Calu3 (cell line): ENCODE data around the gene PCSK5. TPM values are rescaled to one million over a fixed set of nuclear protein-coding genes. Genes with fewer than 3 reads are reported as not detected.

Experiments
- BruUV-seq: library from RNA; stranded (reverse); fragments of 400-500 nt; replicated peaks from 2 replicates; lab custom pipeline; 2021; lab: Mats Ljungman, UMichigan
- CTCF ChIA-PET: fragments of 300-600 bp; sonication (Branson Sonifier 250); formaldehyde crosslinking; loops from one replicate; lab custom pipeline; 2022; ENCODE audit warnings: antibody characterized with exemption; lab: Charles Lee
- DNase-seq: peaks from one replicate; pipeline ENCODE4 v3.0.0; 2022
- H3K27ac Mint-ChIP-seq: one replicate; pipeline ENCODE4 v1.8.0; 2022; ENCODE audit warnings: mixed read lengths; ENCODE audit not compliant: unreplicated experiment
- H3K27me3 Mint-ChIP-seq: one replicate; pipeline ENCODE4 v1.8.0; 2022; ENCODE audit warnings: mixed read lengths; ENCODE audit not compliant: unreplicated experiment
- H3K36me3 Mint-ChIP-seq: one replicate; pipeline ENCODE4 v1.8.0; 2022; ENCODE audit warnings: mild to moderate bottlenecking, moderate library complexity, mixed read lengths; ENCODE audit not compliant: insufficient read depth, unreplicated experiment
- H3K4me1 Mint-ChIP-seq: one replicate; pipeline ENCODE4 v1.8.0; 2022; ENCODE audit warnings: mild to moderate bottlenecking, low read depth, mixed read lengths; ENCODE audit not compliant: unreplicated experiment
- H3K4me3 Mint-ChIP-seq: one replicate; pipeline ENCODE4 v1.8.0; 2022; ENCODE audit warnings: mild to moderate bottlenecking, low read depth, moderate library complexity, mixed read lengths; ENCODE audit not compliant: unreplicated experiment
- H3K9me3 Mint-ChIP-seq: one replicate; pipeline ENCODE4 v1.8.0; 2022; ENCODE audit warnings: low read depth, mixed read lengths; ENCODE audit not compliant: unreplicated experiment
- CTCF ChIP-seq: fragments of 200-600 bp; IDR thresholded peaks from one replicate; pipeline ENCODE4 v1.8.0; 2022; ENCODE audit warnings: antibody characterized with exemption; ENCODE audit not compliant: unreplicated experiment
- intact Hi-C: fragments of 100-400 bp; cut with micrococcal nuclease; formaldehyde crosslinking; loops from one replicate; pipeline ENCODE4 v1.10.0; 2022; ENCODE audit not compliant: unreplicated experiment
- total RNA-seq: library from RNA; stranded (reverse); gene quantifications from 2 replicates; pipeline ENCODE4 v1.2.3, GENCODE V29; 2022

PCSK5 gene
- total RNA-seq, 1 experiment from 2014 or later: 38.4 TPM

- H3K4me1 Mint-ChIP-seq: peaks cover 28% of the 10 kb centered on the region
- TF ChIP-seq CTCF: no peak
- CTCF ChIA-PET: interaction anchor here (1.0 kb wide), 1 partner anchor 10 kb away, joined by 4 read pairs; the partner anchor contains the start of gene RFK
- BruUV-seq: no TSS peak
- no peak for DNase-seq
- H3K36me3 Mint-ChIP-seq: no peaks in the 10 kb centered on the region
- intact Hi-C loops: loop anchor here (5.0 kb wide), 1 partner anchor 38 kb away; no protein-coding TSS in a partner anchor
- no peaks in the 10 kb centered on the region for H3K27me3 Mint-ChIP-seq
- no peak overlapping the region for H3K27ac Mint-ChIP-seq
- H3K4me3 Mint-ChIP-seq: no peak overlapping the region
- H3K9me3 Mint-ChIP-seq: no peaks in the 10 kb centered on the region
These were observed 513.9 kb downstream of the PCSK5 start for GRCh38 chr9:76404401-76404800.

- Mint-ChIP-seq H3K27me3 (no peaks in the 10 kb centered on the region), H3K27ac (no peak overlapping the region), H3K36me3 (no peaks in the 10 kb centered on the region), H3K4me1 (peaks cover 22% of the 10 kb centered on the region), H3K4me3 (no peak overlapping the region), H3K9me3 (no peaks in the 10 kb centered on the region)
- DNase-seq: no peak
- intact Hi-C loops: no loop called here
- TF ChIP-seq CTCF: no peak
- no TSS peak for BruUV-seq
- CTCF ChIA-PET: no interaction called here
These were observed 514.9 kb downstream of the PCSK5 start for GRCh38 chr9:76405340-76405739.

GRCh38 chr9:76405868-76406267, 515.4 kb downstream of the PCSK5 start:
- no peaks in the 10 kb centered on the region for H3K9me3 Mint-ChIP-seq
- no peaks in the 10 kb centered on the region for H3K36me3 Mint-ChIP-seq
- DNase-seq: no peak
- H3K4me3 Mint-ChIP-seq: no peak overlapping the region
- H3K27ac Mint-ChIP-seq: no peak overlapping the region
- intact Hi-C loops: no loop called here
- CTCF ChIA-PET: no interaction called here
- no TSS peak for BruUV-seq
- no peaks in the 10 kb centered on the region for H3K27me3 Mint-ChIP-seq
- TF ChIP-seq CTCF: no peak
- peaks cover 17% of the 10 kb centered on the region for H3K4me1 Mint-ChIP-seq
